ENCODE measurements around the gene C10orf105.

C10orf105 gene, protein sequence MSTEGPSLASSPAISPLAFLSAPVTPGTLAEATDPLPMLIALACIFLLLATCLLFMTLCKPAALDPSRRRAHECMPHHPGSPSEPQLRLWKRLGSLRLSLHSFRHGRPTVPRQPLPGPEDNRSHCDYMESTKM

DNA sequence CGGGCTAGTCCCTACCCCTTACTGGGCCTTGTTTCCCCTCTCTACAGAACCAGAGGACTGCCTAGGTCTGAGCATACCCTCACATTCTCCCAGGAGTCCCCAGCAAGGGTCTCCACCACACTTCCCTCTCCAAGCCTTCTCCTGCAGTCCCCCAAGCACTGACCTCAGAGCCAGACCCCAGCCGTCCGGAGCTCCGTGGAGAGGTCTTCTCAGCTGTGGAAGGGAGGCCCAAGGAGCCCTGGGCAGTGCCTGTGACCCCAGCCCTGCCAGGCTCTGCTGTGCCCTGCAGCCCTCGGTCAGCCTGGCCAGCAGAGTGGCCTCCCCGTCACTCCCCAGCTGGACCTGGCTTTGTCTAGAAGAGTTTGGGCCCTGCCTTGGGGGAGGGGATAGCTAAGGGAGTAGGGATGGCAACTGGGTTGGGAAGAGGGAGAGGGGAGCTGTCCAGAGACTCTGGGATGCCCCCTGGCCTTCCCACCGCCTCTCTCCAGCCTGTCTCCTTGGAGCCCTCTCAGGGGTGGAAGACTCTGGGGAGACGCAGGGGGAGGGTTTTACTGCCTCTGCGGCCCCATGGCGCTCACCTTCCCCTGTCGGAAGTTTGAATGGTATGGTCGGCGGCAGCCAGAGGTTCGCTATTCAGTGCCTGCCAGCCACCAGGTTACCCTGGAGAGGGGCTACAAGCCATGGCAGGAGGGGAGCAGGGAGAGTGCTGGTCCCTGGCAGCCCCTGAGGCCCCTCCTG is at the start of gene C10orf105:
C10orf105 (minus strand) TSS at position 315 of the 738 bp plus-strand sequence. CDS start 3,441 bp downstream, outside the sequence.
- no peak for TF ChIP-seq EZH2 (IDR thresholded peaks at IDR 0.05; ENCODE audit: borderline replicate concordance, low read length)
- TF ChIP-seq, protein P1, sequence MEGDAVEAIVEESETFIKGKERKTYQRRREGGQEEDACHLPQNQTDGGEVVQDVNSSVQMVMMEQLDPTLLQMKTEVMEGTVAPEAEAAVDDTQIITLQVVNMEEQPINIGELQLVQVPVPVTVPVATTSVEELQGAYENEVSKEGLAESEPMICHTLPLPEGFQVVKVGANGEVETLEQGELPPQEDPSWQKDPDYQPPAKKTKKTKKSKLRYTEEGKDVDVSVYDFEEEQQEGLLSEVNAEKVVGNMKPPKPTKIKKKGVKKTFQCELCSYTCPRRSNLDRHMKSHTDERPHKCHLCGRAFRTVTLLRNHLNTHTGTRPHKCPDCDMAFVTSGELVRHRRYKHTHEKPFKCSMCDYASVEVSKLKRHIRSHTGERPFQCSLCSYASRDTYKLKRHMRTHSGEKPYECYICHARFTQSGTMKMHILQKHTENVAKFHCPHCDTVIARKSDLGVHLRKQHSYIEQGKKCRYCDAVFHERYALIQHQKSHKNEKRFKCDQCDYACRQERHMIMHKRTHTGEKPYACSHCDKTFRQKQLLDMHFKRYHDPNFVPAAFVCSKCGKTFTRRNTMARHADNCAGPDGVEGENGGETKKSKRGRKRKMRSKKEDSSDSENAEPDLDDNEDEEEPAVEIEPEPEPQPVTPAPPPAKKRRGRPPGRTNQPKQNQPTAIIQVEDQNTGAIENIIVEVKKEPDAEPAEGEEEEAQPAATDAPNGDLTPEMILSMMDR (IDR thresholded peaks at IDR 0.05; ENCODE audit: low read length) = no peak
- Histone ChIP-seq H3K4me3 (ENCODE audit: low read depth, low read length, poor library complexity, severe bottlenecking) (no peak within 1 kb of the TSS), H3K79me2 (ENCODE audit: insufficient read depth, low read length) (no peaks in the 10 kb centered on the region), H3K27ac (ENCODE audit: low read depth, low read length, poor library complexity, severe bottlenecking) (no peak within 1 kb of the TSS), H3K9ac (ENCODE audit: low read length) (no peak within 1 kb of the TSS), H3K27me3 (ENCODE audit: insufficient read depth, low read length) (0 out of 2 replicates have a peak, but pooled peaks cover 6% of the 10 kb centered on the region), H3K36me3 (ENCODE audit: insufficient read depth, low read length) (no peaks in the 10 kb centered on the region), H3K9me3 (ENCODE audit: low read length) (no peaks in the 10 kb centered on the region), H3K9me2 (ENCODE audit: low read depth, low read length) (no peaks in the 10 kb centered on the region), H4K20me1 (ENCODE audit: insufficient read depth, low read length) (no peaks in the 10 kb centered on the region), H3K4me2 (ENCODE audit: low read length) (no peak within 1 kb of the TSS), H3K4me1 (ENCODE audit: insufficient read depth, low read length, severe bottlenecking) (no peaks in the 10 kb centered on the region), H2AFZ (ENCODE audit: low read length) (no peak within 1 kb of the TSS), H3F3A (ENCODE audit: insufficient read depth, low read length) (no peaks in the 10 kb centered on the region)

DNA sequence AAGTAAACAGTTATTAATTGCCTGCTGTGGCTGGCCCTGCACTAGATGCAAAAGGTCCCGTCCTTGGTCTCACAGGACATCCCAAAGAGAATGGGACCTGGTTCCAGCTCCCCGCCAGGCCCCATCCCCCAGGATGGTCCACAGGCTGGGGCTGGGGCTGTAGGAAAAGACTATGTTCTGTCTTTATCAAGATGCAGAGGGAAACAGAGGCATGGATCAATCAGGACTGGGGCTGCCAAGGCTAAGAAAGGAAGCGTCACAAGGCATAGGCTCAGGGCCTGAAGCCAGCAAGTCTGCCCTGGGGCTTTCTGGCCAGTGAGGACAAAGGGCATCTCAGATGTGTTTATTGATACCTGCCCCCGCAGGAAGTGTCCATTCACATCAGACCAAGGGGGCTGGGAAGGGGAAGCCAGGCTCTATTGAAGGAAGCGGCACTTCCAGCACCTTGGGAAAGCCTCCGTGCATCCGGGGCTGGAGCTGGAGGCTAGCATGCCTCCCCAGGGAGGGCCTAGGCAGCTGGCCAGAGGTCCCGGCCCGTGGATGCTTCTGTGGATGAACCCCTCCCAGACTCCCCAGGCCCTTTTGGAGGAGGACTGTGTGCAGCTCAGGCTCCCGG is 48.0 kb upstream of the C10orf105 start:
- no peak overlapping the region for H3K4me3 ChIP-seq (ENCODE audit: low read depth, low read length, poor library complexity, severe bottlenecking)
- H3K9ac ChIP-seq (ENCODE audit: low read length) = no peak overlapping the region
- H3K27ac ChIP-seq (ENCODE audit: low read depth, low read length, poor library complexity, severe bottlenecking) = no peak overlapping the region
- H3K36me3 ChIP-seq (ENCODE audit: insufficient read depth, low read length) = no peaks in the 10 kb centered on the region
- H3K4me1 ChIP-seq (ENCODE audit: insufficient read depth, low read length, severe bottlenecking) = peaks cover 14% of the 10 kb centered on the region
- H2AFZ ChIP-seq (ENCODE audit: low read length) = no peak overlapping the region
- no peaks in the 10 kb centered on the region for H3K27me3 ChIP-seq (ENCODE audit: insufficient read depth, low read length)
- H4K20me1 ChIP-seq (ENCODE audit: insufficient read depth, low read length) = no peaks in the 10 kb centered on the region
- H3F3A ChIP-seq (ENCODE audit: insufficient read depth, low read length) = no peaks in the 10 kb centered on the region
- no peaks in the 10 kb centered on the region for H3K9me3 ChIP-seq (ENCODE audit: low read length)
- no peaks in the 10 kb centered on the region for H3K79me2 ChIP-seq (ENCODE audit: insufficient read depth, low read length)
- H3K4me2 ChIP-seq (ENCODE audit: low read length) = no peak overlapping the region
- TF ChIP-seq, protein P1 (IDR thresholded peaks at IDR 0.05; ENCODE audit: low read length) = no peak
- no peak for TF ChIP-seq EZH2 (IDR thresholded peaks at IDR 0.05; ENCODE audit: borderline replicate concordance, low read length)
- no peaks in the 10 kb centered on the region for H3K9me2 ChIP-seq (ENCODE audit: low read depth, low read length)

DNA sequence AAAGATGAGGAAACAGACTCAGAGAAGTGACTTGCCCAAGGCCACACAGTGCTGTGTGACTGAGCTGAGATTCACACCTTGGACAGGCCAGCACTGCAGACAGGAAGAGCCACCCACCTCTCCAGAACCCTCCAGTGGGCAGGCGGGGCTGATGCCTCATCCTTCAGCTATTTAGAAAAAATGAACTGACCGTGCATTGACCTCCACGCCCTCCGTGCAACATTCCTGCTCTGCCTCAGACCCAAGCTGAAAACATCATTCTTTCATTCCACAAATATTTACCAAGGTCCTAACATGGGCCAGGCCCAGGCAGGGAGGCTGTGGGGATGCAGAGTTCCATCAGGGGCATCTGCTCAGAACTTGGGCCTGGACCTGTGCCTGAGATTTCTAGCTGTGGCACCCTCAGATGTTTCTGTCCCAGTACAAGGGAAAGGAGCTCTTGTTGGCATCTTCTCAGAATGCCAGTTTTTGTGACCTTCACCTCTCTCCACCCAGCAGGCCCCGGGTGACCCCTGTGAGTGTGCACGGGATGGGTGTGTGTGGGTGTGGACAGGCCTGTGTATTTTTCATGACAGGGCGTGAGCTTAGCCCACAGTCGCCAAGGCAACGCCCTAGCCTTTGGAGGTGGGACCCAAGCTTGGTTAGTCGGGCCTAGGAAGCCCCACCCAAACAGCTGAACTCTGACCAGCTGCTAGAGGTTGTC is 47.3 kb upstream of the C10orf105 start:
- Histone ChIP-seq H3K79me2 (ENCODE audit: insufficient read depth, low read length) (no peaks in the 10 kb centered on the region), H2AFZ (ENCODE audit: low read length) (no peak overlapping the region), H3K4me1 (ENCODE audit: insufficient read depth, low read length, severe bottlenecking) (peaks cover 14% of the 10 kb centered on the region), H3K27ac (ENCODE audit: low read depth, low read length, poor library complexity, severe bottlenecking) (no peak overlapping the region), H3F3A (ENCODE audit: insufficient read depth, low read length) (no peaks in the 10 kb centered on the region), H3K27me3 (ENCODE audit: insufficient read depth, low read length) (0 out of 2 replicates have a peak, but pooled peaks cover 3% of the 10 kb centered on the region), H3K4me3 (ENCODE audit: low read depth, low read length, poor library complexity, severe bottlenecking) (no peak overlapping the region), H4K20me1 (ENCODE audit: insufficient read depth, low read length) (no peaks in the 10 kb centered on the region), H3K9me3 (ENCODE audit: low read length) (no peaks in the 10 kb centered on the region), H3K9ac (ENCODE audit: low read length) (no peak overlapping the region), H3K36me3 (ENCODE audit: insufficient read depth, low read length) (no peaks in the 10 kb centered on the region), H3K9me2 (ENCODE audit: low read depth, low read length) (no peaks in the 10 kb centered on the region), H3K4me2 (ENCODE audit: low read length) (no peak overlapping the region)
- no peak for TF ChIP-seq EZH2 (IDR thresholded peaks at IDR 0.05; ENCODE audit: borderline replicate concordance, low read length)
- TF ChIP-seq, protein P1 (IDR thresholded peaks at IDR 0.05; ENCODE audit: low read length) = no peak

Measured in OCI-LY1 (cell line).